Measurements from ENCODE around the gene SUPT5H.
"Not testable (repeated sequence)": the region's sequence is repeated elsewhere in the genome, so short reads cannot be mapped to it uniquely, and the experiment has no call there.

Gene SUPT5H

GRCh38 chr19:39469036-39469435 lies 23.7 kb downstream of the SUPT5H start:
- DNase-seq, result no peak

- no peak for DNase-seq
These were observed 24.2 kb downstream of the SUPT5H start for GRCh38 chr19:39469567-39469966.

- no peak for DNase-seq
These were observed 25.4 kb downstream of the SUPT5H start for GRCh38 chr19:39470724-39471339.

GRCh38 chr19:39471756-39472536 lies 26.6 kb downstream of the SUPT5H start:
- DNase-seq, result no peak

GRCh38 chr19:39472746-39473442 lies 27.5 kb downstream of the SUPT5H start:
- DNase-seq, result no peak

GRCh38 chr19:39473443-39473960 lies 28.1 kb downstream of the SUPT5H start:
- no peak for DNase-seq

- DNase-seq, result peak; percentile 65
These were observed 28.8 kb downstream of the SUPT5H start for GRCh38 chr19:39474139-39474620.

GRCh38 chr19:39475748-39476147 lies 30.4 kb downstream of the SUPT5H start:
- DNase-seq, result no peak

- DNase-seq, result not testable (repeated sequence)
These were observed 34.0 kb downstream of the SUPT5H start for GRCh38 chr19:39479319-39479801.

GRCh38 chr19:39479916-39480315 lies 34.5 kb downstream of the SUPT5H start:
- DNase-seq, result no peak

GRCh38 chr19:39480337-39481228 lies 35.2 kb downstream of the SUPT5H start, which contains the start of gene TIMM50:
Gene TIMM50, plus strand, starts transcription at chr19:39480838. Its CDS starts 16 bp downstream, at chr19:39480854.
- DNase-seq, result peak; percentile 93

GRCh38 chr19:39481229-39481545 lies 35.8 kb downstream of the SUPT5H start:
- no peak for DNase-seq

GRCh38 chr19:39481676-39482075 lies 36.3 kb downstream of the SUPT5H start:
- DNase-seq, result no peak

GRCh38 chr19:39483141-39483540 lies 37.8 kb downstream of the SUPT5H start:
- DNase-seq, result no peak

- no peak for DNase-seq
These were observed 44.4 kb downstream of the SUPT5H start for GRCh38 chr19:39489756-39490155.

GRCh38 chr19:39492225-39492624 lies 46.8 kb downstream of the SUPT5H start:
- DNase-seq, result no peak

- DNase-seq, result no peak
These were observed 47.4 kb downstream of the SUPT5H start for GRCh38 chr19:39492788-39493187.

GRCh38 chr19:39494661-39495060 lies 49.3 kb downstream of the SUPT5H start:
- DNase-seq, result no peak

- no peak for DNase-seq
These were observed 50.7 kb downstream of the SUPT5H start for GRCh38 chr19:39496063-39496462.

GRCh38 chr19:39497701-39497995 lies 52.3 kb downstream of the SUPT5H start:
- peak; percentile 11 for DNase-seq

GRCh38 chr19:39497996-39498797 lies 52.8 kb downstream of the SUPT5H start:
- DNase-seq, result no peak

Data from CD4-positive, alpha-beta T cell treated with Interferon gamma for 1 hour (primary cell).